ENCODE data around the gene PAX1.

DNA sequence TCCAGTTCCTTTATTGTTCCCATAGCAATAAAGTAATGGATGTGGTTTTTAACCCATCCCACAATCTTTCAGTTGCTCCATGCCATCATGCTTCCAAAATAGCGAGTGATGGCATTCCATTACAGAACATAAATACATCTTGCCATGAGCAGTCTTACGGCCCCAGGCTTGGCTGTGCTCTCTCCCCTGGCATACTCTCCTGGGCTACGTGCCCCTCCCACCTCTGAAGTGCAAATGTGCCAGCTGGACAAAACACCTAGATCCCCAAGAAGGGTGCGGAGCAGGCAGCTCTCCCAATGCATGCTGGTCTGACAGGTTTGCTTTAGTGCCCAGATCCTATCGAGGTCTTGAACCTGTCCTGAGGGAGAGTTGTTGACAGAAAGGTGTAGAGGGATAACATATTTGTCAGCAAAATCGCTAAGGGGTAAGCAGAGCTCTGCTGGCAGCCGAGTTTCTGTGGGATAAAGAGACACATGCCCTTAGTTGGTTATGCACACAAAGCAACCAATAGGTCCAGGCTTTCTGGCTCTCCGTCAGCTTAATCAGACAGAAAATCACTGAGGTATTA is 43.9 kb upstream of the PAX1 start:
- TF ChIP-seq, protein P1, sequence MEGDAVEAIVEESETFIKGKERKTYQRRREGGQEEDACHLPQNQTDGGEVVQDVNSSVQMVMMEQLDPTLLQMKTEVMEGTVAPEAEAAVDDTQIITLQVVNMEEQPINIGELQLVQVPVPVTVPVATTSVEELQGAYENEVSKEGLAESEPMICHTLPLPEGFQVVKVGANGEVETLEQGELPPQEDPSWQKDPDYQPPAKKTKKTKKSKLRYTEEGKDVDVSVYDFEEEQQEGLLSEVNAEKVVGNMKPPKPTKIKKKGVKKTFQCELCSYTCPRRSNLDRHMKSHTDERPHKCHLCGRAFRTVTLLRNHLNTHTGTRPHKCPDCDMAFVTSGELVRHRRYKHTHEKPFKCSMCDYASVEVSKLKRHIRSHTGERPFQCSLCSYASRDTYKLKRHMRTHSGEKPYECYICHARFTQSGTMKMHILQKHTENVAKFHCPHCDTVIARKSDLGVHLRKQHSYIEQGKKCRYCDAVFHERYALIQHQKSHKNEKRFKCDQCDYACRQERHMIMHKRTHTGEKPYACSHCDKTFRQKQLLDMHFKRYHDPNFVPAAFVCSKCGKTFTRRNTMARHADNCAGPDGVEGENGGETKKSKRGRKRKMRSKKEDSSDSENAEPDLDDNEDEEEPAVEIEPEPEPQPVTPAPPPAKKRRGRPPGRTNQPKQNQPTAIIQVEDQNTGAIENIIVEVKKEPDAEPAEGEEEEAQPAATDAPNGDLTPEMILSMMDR (IDR thresholded peaks at IDR 0.05): no peak
- TF ChIP-seq POLR2A (IDR thresholded peaks at IDR 0.05) (no peak), POLR2AphosphoS5 (IDR thresholded peaks at IDR 0.05) (no peak), EP300 (IDR thresholded peaks at IDR 0.05) (no peak)
